Aorta (tissue), 5 donors: ENCODE measurements around the gene PALLD. TPM values are rescaled to one million over a fixed set of nuclear protein-coding genes. Genes with fewer than 3 reads are reported as not detected.
A peak's percentile ranks its signal among the peaks of the same experiment; 100 is the strongest.
"Not testable (repeated sequence)": the region's sequence is repeated elsewhere in the genome, so short reads cannot be mapped to it uniquely, and the experiment has no call there.

ENCODE experiments used
- ATAC-seq: fragments of 200-7000 bp; cut with Tn5 transposase; one replicate; pipeline ENCODE4 v1.9.1; 2022; ENCODE audit warnings: moderate library complexity; ENCODE audit not compliant: low FRiP score
- DNase-seq, 2 donors: peaks; one replicate each; pipeline ENCODE4 v3.0.0-alpha.2; 2020
- H3K27ac ChIP-seq, 2 donors: one replicate each; pipeline ENCODE4 v1.5.1; 2013; ENCODE audit warnings: low read length in 2 of 2, mild to moderate bottlenecking in 2 of 2, moderate library complexity in 2 of 2, control low read depth in 1 of 2, inconsistent platforms in 1 of 2, low read depth in 1 of 2
- H3K27me3 ChIP-seq, 2 donors: one replicate each; pipeline ENCODE4 v1.6.1; 2013; ENCODE audit warnings: control low read depth in 1 of 2, low read length in 1 of 2, mild to moderate bottlenecking in 1 of 2, moderate library complexity in 1 of 2; ENCODE audit not compliant: insufficient read depth in 2 of 2, control insufficient read depth in 1 of 2
- H3K36me3 ChIP-seq, 2 donors: one replicate each; pipeline ENCODE4 v1.6.1; 2013; ENCODE audit warnings: control low read depth in 1 of 2, low read length in 1 of 2, mild to moderate bottlenecking in 1 of 2; ENCODE audit not compliant: insufficient read depth in 2 of 2, control insufficient read depth in 1 of 2
- H3K4me1 ChIP-seq, 2 donors: one replicate each; pipeline ENCODE4 v1.6.1; 2013; ENCODE audit warnings: low read length in 2 of 2, control low read depth in 1 of 2, mild to moderate bottlenecking in 1 of 2, moderate library complexity in 1 of 2; ENCODE audit not compliant: insufficient read depth in 2 of 2, control insufficient read depth in 1 of 2
- H3K4me3 ChIP-seq, 2 donors: one replicate each; pipeline ENCODE4 v1.5.1; 2013; ENCODE audit warnings: low read length in 2 of 2, control low read depth in 1 of 2, mild to moderate bottlenecking in 1 of 2
- H3K9me3 ChIP-seq: one replicate; pipeline ENCODE4 v1.6.1; 2013; ENCODE audit warnings: mild to moderate bottlenecking, low read length; ENCODE audit not compliant: control insufficient read depth
- WGBS, 2 donors: extraction: QIAGEN DNeasy Blood & Tissue Kit; methylation state at CpG; one replicate each; pipeline ENCODE4 v1.1.7; 2013; 5-methylcytosine and 5-hydroxymethylcytosine counted together
- intact Hi-C, 2 donors: fragments of 100-400 bp; cut with DNase I; formaldehyde crosslinking; loops; one replicate each; pipeline versions ENCODE4 v1.14.2 to v1.15.0; 2022
- polyA plus RNA-seq, 2 donors: library from polyadenylated mRNA; stranded (reverse); fragments of 200-250 nt; gene quantifications; one replicate each; pipeline ENCODE4 v1.2.3, GENCODE V29; 2013
- total RNA-seq, 2 donors: library from RNA; stranded (reverse); fragmentation: NEBNext Ultra II Directional; extraction: Animal tissue kit (Norgen Biotek cat#: 25700); gene quantifications; one replicate each; pipeline ENCODE4 v1.2.1, GENCODE V29; 2021
- donor health status: healthy with polysubstance abuse.
- donor health status: Bipolar disorder and iron deficiency.
- donor health status: DM: no; HTN: no; CAD: no.
- donor health status: DM: no; HTN: no; CAD: no.
- donor health status: DM: yes; HTN: yes; CAD: no.

PALLD gene
- total and polyA plus RNA-seq, 4 donors, result 253 to 626 (median 464) TPM

DNA sequence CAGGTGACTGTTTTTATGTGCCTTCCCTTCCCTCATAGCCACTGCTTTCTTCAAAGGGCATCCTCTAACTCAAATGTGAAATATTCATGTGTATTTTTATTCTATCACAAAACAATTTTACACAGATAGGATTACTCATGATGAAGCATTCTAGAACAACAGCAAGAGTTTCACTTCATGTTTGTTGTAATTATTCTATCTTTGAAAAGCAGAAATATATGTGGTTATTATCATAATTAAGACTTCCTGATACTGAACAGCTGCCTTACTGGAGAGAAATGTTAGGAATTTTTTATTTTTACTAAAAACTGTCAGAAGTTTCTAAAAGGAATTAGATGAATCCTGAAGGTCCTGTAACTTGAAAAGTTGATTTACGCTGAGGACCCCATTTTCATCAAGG lies 229.1 kb downstream of the PALLD start:
- Histone ChIP-seq H3K4me1 (peaks cover 2% of the 10 kb centered on the region in 2 donors), H3K27me3 (no peaks in the 10 kb centered on the region), H3K4me3 (no peak overlapping the region), H3K36me3 (no peaks in the 10 kb centered on the region), H3K9me3 (no peaks in the 10 kb centered on the region), H3K27ac (no peak overlapping the region)
- intact Hi-C loops, result no loop called here
- ATAC-seq, result no peak
- no peak for DNase-seq
- WGBS, 2 donors, result 91 to 97% methylated on average over 1 of the region's 1 CpG

- H3K27ac ChIP-seq, H3K36me3 ChIP-seq, H3K4me1 ChIP-seq, H3K9me3 ChIP-seq, H3K27me3 ChIP-seq, intact Hi-C loops, ATAC-seq, DNase-seq, H3K4me3 ChIP-seq: not testable (repeated sequence)
Observed at GRCh38 chr4:168727181-168727580, 230.3 kb downstream of the PALLD start.

DNA sequence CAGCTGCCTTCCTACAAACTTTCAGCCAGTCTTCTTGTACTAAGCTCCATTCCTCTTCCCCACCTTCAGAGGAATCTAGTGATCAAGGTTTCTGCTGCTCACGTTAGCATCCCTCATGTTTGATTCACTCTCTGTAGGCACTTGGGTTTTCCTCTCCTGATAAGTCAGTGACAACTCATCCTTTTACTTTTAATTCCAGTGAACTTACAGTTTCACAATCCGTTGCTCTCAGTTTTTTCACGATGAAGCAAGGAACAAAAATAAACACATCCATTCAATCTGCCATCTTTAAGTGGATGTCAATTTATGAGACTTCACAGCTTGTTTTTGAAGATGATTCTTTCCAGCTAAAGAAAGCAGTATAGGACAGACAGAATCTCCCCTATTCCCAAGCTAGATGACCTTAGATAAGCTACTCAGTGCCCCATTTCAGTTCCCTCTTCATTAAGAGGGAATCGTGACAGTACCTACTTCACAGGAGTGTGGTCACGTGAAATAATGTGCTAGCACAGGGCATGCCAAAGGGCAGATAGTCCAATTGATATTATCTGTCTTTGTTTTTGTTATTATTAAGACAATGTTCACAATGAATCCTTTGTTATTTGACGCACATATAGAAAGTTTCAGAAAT lies 234.3 kb downstream of the PALLD start:
- Histone ChIP-seq H3K27ac (no peak overlapping the region), H3K4me1 (peaks cover 0 to 3% of the 10 kb centered on the region in 2 donors), H3K27me3 (no peaks in the 10 kb centered on the region), H3K9me3 (no peaks in the 10 kb centered on the region), H3K36me3 (no peaks in the 10 kb centered on the region), H3K4me3 (no peak overlapping the region)
- ATAC-seq, result no peak
- WGBS, 2 donors, result 80 to 83% methylated on average over 6 of the region's 6 CpGs
- no peak for DNase-seq
- intact Hi-C loops, result no loop called here

GRCh38 chr4:168731706-168732414 lies 235.0 kb downstream of the PALLD start:
- ATAC-seq, result no peak
- no peak for DNase-seq
- Histone ChIP-seq H3K4me3 (no peak overlapping the region), H3K36me3 (no peaks in the 10 kb centered on the region), H3K27ac (no peak overlapping the region), H3K27me3 (no peaks in the 10 kb centered on the region), H3K9me3 (no peaks in the 10 kb centered on the region), H3K4me1 (peaks cover 0 to 3% of the 10 kb centered on the region in 2 donors)
- 92 to 94% methylated on average over 6 of the region's 6 CpGs for WGBS, 2 donors
- intact Hi-C loops, result no loop called here

DNA sequence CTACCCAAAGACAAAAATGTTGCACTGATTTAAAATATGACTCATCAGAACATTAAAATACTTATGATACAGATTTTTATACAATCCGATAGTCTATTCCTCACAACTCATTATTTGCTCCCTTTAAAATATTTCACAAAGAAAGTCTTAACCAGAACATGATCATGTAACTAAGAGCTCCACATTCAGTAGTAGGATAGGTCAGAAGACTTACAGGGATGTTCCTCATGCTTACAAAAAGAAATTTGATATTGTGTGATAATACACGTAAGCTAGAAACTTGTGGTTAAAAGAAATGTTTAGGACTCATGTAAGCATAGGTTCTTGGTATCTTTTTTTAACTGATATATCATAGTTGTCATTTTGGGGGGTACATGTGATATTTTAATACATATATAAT lies 235.9 kb downstream of the PALLD start:
- no peaks in the 10 kb centered on the region for H3K27me3 ChIP-seq
- H3K27ac ChIP-seq, result no peak overlapping the region
- intact Hi-C loops, result no loop called here
- DNase-seq (no peak), ATAC-seq (no peak)
- H3K4me1 ChIP-seq, result peaks cover 1 to 3% of the 10 kb centered on the region in 2 donors
- WGBS, 2 donors, result 96 to 98% methylated on average over 2 of the region's 2 CpGs
- H3K36me3 ChIP-seq, result no peaks in the 10 kb centered on the region
- no peak overlapping the region for H3K4me3 ChIP-seq
- H3K9me3 ChIP-seq, result no peaks in the 10 kb centered on the region

DNA sequence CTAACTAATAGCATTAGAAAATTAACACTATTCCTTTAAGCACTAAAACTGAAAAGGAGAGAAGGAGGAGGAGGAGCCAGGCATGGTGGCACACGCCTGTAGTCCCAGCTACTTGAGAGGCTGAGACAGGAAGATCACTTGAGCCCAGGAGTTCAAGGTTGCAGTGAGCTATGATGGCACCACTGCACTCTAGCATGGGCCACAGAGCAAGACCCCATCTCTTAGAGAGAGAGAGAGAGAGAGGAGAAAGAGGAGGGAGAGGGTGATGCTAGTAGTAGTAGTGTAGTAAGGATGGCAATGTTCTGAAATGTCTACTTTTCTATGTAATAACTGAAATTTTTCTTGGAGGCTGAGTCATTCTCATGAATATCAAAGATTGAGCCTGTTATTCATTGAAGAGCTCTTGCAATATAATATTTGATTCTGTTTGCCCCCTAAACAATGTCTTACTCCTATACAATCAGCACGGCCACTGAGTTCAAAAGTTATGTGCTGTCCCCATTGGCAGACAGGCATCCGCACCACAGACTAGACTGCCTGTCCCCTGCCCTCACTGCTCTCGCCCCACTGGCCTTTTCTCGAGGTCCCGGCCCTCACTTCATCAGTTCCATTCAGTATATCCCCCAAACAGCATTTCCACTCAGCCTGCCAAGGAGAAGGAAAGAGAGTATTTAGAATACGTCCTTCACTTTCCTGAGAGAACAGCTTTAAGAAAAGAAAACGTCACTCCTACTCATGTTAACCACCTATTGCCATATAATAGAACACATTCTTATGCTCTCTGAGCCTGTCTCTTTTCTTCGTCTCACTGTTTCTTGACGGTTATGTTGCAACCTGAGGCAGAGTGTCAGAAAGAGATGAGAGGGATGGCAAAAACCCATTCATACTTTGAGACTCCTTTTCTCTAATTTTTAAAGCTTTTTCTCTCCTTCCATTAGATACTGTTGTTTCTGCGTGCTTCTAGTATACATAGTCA lies 238.1 kb downstream of the PALLD start:
- Histone ChIP-seq H3K27ac (peak overlapping the region; percentile 31 to 74), H3K9me3 (no peaks in the 10 kb centered on the region), H3K27me3 (no peaks in the 10 kb centered on the region), H3K4me3 (no peak overlapping the region), H3K36me3 (no peaks in the 10 kb centered on the region), H3K4me1 (peaks cover 1 to 3% of the 10 kb centered on the region in 2 donors)
- 16 to 24% methylated on average over 11 of the region's 11 CpGs for WGBS, 2 donors
- ATAC-seq (peak; percentile 36), DNase-seq (no peak)
- intact Hi-C loops, result no loop called here

DNA sequence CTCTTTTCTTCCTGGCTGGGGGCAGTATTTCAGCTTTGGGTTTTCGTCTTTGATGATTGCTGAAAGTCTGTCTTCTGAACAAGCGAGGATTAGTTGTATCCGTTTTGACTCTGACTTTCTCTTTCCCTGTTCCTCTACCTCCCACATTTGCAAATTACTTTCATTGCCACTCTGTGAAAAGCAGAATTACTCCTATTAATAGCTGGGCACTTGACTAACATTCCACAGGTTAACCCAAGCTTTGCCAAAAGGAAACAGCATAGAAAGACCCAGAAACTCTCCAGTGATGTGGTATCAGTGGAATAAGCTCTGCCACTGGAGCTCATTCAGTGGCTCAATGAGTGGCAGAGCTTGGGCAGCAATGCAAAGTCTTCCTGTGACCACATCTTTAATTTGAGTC lies 238.9 kb downstream of the PALLD start:
- H3K4me3 ChIP-seq, result no peak overlapping the region
- no peaks in the 10 kb centered on the region for H3K9me3 ChIP-seq
- H3K4me1 ChIP-seq, result peaks cover 1 to 3% of the 10 kb centered on the region in 2 donors
- intact Hi-C loops, result no loop called here
- WGBS, 2 donors, result 7 to 15% methylated on average over 3 of the region's 3 CpGs
- DNase-seq (no peak), ATAC-seq (no peak)
- no peaks in the 10 kb centered on the region for H3K27me3 ChIP-seq
- no peaks in the 10 kb centered on the region for H3K36me3 ChIP-seq
- H3K27ac ChIP-seq, result peak overlapping the region; percentile 23 to 31

DNA sequence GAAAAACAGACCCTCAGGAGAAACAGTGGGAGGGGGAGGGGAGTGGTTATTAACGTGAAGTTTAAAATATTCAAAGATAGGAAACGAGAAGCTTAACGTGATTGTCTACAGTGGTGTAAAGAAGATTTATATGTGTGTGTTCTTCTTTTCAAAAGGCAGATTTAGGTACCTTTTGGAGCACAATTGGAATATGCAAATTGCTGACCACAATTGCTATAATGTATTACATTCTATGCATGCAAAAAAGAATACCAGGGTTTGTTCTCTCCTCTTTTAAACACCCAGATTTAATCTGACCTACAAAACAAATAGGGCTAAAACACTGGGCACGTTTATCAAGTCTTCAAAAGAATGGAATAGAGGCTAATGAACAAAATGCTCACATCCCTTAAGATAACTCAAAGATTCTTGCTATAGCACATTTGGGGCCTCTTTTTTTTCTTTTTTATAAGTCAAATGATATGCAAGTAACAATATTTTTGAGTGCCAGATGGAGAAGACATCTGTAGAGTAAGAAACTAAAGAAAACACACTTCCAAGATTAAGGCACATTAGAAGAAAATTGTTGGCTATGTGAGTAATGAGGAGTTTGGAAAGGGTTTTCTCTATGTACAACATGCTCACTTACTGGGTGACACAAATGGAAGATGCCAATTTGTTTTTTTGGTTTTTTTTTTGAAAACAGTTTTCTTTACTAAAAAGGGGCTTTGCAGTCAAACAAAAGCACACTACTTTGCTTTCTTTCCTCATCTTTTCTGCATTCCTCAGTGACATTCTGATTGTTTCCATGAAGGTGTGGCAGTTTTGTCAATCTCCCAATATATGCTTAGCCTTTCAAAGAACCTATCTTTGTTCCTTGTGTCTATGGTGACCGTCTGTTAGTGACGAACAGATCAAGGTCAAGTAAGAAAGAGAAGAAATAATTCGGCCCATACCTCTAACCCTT lies 240.3 kb downstream of the PALLD start:
- DNase-seq (no peak), ATAC-seq (no peak)
- H3K4me1 ChIP-seq, result peaks cover 1 to 3% of the 10 kb centered on the region in 2 donors
- WGBS, 2 donors, result 46 to 62% methylated on average over 7 of the region's 7 CpGs
- no peak overlapping the region for H3K4me3 ChIP-seq
- no peaks in the 10 kb centered on the region for H3K27me3 ChIP-seq
- H3K36me3 ChIP-seq, result no peaks in the 10 kb centered on the region
- no peak overlapping the region for H3K27ac ChIP-seq
- H3K9me3 ChIP-seq, result no peaks in the 10 kb centered on the region
- intact Hi-C loops, result no loop called here
